ENCODE results near the gene CDH4. TPM values are rescaled to one million over a fixed set of nuclear protein-coding genes. Genes with fewer than 3 reads are reported as not detected.
"Not testable (repeated sequence)": the region's sequence is repeated elsewhere in the genome, so short reads cannot be mapped to it uniquely, and the experiment has no call there.

The CDH4 gene
- total RNA-seq, 2 donors from 2014 or later, result 0.05 to 2.2 TPM

DNA sequence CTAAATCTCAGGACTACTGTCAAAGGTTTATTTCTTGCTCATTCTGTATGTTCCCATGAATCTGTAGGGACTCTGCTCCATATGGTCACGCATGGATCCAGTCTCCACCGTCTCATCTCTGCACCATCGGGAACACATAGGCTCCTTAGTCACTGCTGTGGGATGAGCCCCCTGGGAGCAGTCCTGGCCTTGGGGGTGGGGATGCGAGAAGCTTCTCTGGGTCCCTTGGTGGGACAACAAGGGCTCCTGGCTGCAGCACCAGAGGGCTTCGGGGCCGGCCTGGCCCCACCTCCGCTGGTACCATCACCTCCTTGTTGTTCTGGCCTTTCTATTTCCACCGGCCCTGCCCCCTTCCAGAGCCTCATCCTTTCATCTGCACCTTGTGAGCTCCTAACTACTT is 148.4 kb downstream of the CDH4 start:
- DNase-seq (ENCODE audit: low spot score), result no peak
- H3K36me3 ChIP-seq, result no peaks in the 10 kb centered on the region
- H3K27me3 ChIP-seq (replicated peaks; ENCODE audit: insufficient read depth), result no peaks in the 10 kb centered on the region

DNA sequence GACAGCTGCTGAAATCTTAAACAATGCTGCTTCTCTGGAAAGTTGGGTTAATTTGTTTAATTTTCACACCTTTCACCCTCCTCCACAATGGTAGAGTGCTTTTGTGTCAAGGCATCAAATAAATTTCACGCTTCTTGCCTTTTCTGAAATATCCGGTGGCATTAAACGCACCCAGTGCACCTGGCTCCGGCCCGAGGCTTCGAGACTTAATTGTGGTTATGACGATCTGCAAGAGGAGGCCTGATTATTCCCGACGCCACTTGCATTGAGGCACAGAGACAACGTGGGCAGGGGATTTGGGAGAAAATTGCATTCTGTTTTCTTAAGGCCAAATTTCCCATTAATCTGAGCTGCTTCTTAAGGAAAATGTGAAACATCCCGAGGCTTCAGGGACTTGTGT is 152.2 kb downstream of the CDH4 start:
- Histone ChIP-seq H3K9me3 (no peaks in the 10 kb centered on the region), H3K27ac (no peak overlapping the region), H3K36me3 (no peaks in the 10 kb centered on the region), H3K4me3 (no peak overlapping the region), H3K4me1 (replicated peaks) (no peaks in the 10 kb centered on the region), H3K27me3 (replicated peaks; ENCODE audit: insufficient read depth) (no peaks in the 10 kb centered on the region)
- intact Hi-C loops (cut with DNase I), result no loop called here
- WGBS, result 77% methylated on average over 11 of the region's 11 CpGs
- TF ChIP-seq, protein P1, sequence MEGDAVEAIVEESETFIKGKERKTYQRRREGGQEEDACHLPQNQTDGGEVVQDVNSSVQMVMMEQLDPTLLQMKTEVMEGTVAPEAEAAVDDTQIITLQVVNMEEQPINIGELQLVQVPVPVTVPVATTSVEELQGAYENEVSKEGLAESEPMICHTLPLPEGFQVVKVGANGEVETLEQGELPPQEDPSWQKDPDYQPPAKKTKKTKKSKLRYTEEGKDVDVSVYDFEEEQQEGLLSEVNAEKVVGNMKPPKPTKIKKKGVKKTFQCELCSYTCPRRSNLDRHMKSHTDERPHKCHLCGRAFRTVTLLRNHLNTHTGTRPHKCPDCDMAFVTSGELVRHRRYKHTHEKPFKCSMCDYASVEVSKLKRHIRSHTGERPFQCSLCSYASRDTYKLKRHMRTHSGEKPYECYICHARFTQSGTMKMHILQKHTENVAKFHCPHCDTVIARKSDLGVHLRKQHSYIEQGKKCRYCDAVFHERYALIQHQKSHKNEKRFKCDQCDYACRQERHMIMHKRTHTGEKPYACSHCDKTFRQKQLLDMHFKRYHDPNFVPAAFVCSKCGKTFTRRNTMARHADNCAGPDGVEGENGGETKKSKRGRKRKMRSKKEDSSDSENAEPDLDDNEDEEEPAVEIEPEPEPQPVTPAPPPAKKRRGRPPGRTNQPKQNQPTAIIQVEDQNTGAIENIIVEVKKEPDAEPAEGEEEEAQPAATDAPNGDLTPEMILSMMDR (IDR thresholded peaks at IDR 0.05), result no peak
- TF ChIP-seq POLR2A (IDR thresholded peaks at IDR 0.05) (no peak), POLR2AphosphoS5 (IDR thresholded peaks at IDR 0.05) (no peak)
- no peak for DNase-seq (ENCODE audit: low spot score)

More for the DNA sequence above, 148.4 kb downstream of the CDH4 start:
- Histone ChIP-seq H3K4me3 (no peak overlapping the region), H3K9me3 (no peaks in the 10 kb centered on the region), H3K4me1 (replicated peaks) (no peaks in the 10 kb centered on the region), H3K27ac (no peak overlapping the region)
- WGBS, result 95% methylated on average over 8 of the region's 8 CpGs
- TF ChIP-seq, protein P1 (IDR thresholded peaks at IDR 0.05), result no peak
- TF ChIP-seq POLR2AphosphoS5 (IDR thresholded peaks at IDR 0.05) (no peak), POLR2A (IDR thresholded peaks at IDR 0.05) (no peak)
- intact Hi-C loops (cut with DNase I), result no loop called here

DNA sequence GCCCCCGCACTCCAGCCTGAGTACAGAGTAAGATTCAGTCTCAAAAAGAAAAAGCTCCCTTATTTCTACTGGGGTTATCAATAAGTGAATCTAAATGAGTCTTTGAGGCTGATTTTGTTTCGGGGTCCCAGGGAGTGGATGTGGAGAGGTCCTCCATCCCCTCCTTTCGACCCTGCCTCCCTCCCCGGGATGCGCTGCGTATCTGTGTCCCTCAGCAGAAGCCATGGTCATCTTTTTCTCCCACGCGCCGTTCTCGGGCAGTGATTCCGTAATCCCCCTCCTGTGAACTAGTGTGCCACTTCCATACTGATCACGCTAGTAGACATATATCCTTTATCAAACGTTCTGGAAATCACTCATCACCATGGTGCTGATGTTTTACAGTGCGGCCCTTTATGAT is 152.9 kb downstream of the CDH4 start:
- no peak for TF ChIP-seq POLR2A (IDR thresholded peaks at IDR 0.05)
- no peak for TF ChIP-seq POLR2AphosphoS5 (IDR thresholded peaks at IDR 0.05)
- TF ChIP-seq, protein P1 (IDR thresholded peaks at IDR 0.05), result no peak
- 94% methylated on average over 14 of the region's 14 CpGs for WGBS
- no peak overlapping the region for H3K4me3 ChIP-seq
- no peaks in the 10 kb centered on the region for H3K36me3 ChIP-seq
- H3K4me1 ChIP-seq (replicated peaks), result no peaks in the 10 kb centered on the region
- DNase-seq (ENCODE audit: low spot score), result no peak
- no peaks in the 10 kb centered on the region for H3K27me3 ChIP-seq (replicated peaks; ENCODE audit: insufficient read depth)
- intact Hi-C loops (cut with DNase I), result no loop called here
- H3K9me3 ChIP-seq, result no peaks in the 10 kb centered on the region
- no peak overlapping the region for H3K27ac ChIP-seq

DNA sequence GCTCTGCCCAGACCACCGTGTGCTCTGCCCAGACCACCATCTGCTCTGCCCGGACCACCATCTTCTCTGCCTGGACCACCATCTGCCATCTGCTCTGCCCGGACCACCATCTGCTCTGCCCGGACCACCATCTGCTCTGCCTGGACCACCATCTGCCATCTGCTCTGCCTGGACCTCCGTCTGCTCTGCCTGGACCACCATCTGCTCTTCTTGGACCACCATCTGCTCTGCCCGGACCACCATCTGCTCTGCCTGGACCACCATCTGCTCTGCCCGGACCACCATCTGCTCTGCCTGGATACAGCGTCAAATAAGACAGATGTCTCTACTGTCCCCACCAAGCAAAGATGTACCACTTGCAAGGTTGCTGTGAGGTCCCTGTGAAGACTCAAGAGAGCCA is 154.7 kb downstream of the CDH4 start:
- intact Hi-C loops (cut with DNase I); H3K27me3 ChIP-seq (replicated peaks; ENCODE audit: insufficient read depth); H3K4me3 ChIP-seq; H3K36me3 ChIP-seq; DNase-seq (ENCODE audit: low spot score); H3K9me3 ChIP-seq; H3K4me1 ChIP-seq (replicated peaks); H3K27ac ChIP-seq: not testable (repeated sequence)
- 90% methylated on average over 8 of the region's 8 CpGs for WGBS

DNA sequence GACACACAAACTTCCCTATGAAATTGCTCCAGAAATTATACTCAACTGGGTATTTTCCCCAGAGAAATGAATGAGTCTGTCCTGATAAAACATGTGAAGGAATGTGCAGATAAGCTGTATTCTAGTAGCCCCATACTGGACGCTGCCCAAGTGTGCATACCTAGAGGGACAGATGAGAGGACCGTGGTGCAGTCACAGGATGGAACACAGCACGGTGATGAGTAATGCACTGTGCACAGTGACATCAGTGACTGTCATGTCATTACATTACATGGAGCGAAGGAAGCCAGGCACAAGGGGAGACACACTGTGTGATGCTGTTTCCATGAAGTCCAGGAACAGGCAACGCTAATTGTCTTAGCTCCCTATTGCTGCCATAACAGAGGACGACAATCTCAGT is 155.5 kb downstream of the CDH4 start:
- H3K4me3 ChIP-seq, result no peak overlapping the region
- no peaks in the 10 kb centered on the region for H3K27me3 ChIP-seq (replicated peaks; ENCODE audit: insufficient read depth)
- H3K27ac ChIP-seq, result no peak overlapping the region
- no peak for DNase-seq (ENCODE audit: low spot score)
- no peak for TF ChIP-seq POLR2AphosphoS5 (IDR thresholded peaks at IDR 0.05)
- TF ChIP-seq POLR2A (IDR thresholded peaks at IDR 0.05), result no peak
- TF ChIP-seq, protein P1 (IDR thresholded peaks at IDR 0.05), result no peak
- intact Hi-C loops (cut with DNase I), result no loop called here
- H3K4me1 ChIP-seq (replicated peaks), result no peaks in the 10 kb centered on the region
- H3K9me3 ChIP-seq, result no peaks in the 10 kb centered on the region
- H3K36me3 ChIP-seq, result no peaks in the 10 kb centered on the region
- 73% methylated on average over 6 of the region's 6 CpGs for WGBS

All from prostate gland (tissue), 2 donors.